GM19468 (cell line): Measurements from ENCODE around the gene CDRT4.

Experiments
- ATAC-seq: cut with Tn5 transposase; IDR thresholded peaks from one replicate; pipeline ENCODE4 v1.9.1; 2021; ENCODE audit warnings: mild to moderate bottlenecking, moderate library complexity, moderate number of reproducible peaks; ENCODE audit not compliant: unreplicated experiment; ENCODE audit errors: extremely low read depth

CDRT4 gene

DNA sequence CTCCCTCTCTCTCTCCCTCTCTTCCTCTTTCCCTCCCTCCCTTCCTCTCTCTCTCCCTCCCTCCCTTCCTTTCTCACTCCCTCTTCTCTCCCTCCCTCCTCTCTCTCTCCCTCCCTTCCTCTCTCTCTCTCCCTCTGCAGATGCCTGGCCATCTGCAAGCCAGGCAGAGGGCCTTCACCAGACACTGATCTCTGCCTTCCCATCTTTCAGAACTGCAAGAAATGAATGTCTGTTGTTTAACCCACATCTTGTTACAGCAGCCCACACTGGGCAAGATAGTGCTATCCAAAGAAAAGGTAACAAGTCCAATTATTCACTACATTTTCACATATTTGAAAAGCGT is 26.2 kb upstream of the CDRT4 start:
- no peak for ATAC-seq

DNA sequence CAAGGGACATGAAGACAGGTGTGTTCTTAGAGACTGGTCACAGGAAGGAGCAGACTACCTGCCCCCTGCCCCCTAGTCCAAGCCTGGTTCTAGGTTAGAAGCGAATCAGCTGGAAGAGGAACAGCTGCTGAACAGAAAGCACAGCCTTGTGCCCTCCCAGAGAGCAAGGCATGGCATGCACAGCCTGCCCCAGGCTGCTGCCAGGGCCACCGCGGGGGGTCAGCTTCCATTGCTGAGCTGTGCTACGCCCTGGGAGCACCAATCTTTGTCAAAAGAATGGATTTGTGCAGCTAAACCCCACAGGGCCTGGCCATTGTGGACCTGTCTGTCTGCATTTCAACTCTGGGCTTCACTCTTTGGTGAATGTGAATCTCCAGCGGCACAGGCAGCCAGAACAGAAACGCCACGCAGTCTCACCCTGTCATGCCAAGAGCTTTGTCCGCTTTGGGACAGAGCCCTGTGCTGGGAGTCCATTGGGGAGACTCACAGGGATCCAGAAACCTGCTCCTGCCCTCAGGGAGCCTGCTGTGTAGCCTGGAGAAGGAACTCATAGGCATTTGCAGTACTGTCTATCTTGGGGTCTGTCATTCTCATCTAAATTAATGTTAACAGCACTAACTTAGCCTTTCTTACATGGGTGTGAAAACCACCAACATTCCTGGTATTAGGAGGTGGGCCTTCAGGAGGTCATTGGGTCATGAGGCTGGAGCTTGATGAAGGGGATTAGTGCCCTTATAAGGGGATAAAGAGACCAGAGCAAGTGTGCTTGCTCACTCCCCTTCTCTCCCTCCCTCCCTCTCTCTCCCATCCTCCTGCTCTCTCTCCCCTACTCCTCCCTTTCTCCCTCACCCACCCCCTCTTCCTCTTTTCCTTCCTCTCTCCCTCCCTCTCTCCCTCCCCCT is 25.6 kb upstream of the CDRT4 start:
- no peak for ATAC-seq

DNA sequence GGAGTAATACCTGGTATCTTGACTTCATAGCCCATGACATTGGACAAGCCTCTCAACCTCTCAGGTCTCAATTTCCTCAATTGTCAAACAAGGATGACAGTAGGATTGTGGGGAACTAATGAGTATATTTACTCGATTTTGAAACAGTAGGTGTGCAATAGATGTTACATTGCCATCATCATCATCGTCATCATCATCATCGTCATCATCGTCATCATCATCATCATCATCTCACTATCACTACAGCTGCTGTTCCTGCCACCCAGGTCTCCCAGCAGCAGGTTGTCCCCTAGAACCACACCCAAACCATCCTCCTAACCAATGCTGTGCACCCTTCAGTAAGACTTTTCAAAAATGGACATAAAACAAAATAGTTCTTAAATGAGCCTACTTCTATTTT is 24.8 kb upstream of the CDRT4 start:
- ATAC-seq = no peak

DNA sequence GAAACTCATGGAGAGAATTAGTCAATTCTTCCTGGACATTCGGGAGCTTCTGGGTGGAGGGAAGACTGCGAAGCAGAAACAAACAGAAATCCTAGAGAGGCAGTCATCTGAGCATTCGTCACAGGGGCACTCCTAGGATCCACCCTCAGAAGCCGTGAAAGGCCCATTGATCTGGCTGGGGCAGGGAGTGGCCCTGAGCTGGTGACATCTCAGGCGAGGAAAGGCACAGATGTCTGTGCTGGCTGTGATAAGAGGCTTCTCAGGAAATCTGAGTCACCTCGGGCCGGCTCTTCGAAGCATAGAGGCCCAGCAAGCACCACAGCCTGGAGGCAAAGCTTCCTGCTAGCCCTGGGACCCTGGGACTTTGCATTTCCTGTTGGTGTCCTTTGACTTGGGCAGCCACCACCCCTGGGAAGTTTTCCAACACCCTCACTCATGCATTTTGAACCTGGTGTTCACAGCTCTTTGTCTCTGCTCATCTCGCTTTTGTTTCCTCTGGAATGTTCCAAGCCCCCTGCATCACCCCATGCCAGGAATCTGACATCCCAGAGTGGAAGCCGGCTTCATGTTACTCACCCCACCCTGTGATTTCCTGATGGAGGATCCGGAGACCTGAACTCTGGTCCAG is 23.3 kb upstream of the CDRT4 start:
- no peak for ATAC-seq

DNA sequence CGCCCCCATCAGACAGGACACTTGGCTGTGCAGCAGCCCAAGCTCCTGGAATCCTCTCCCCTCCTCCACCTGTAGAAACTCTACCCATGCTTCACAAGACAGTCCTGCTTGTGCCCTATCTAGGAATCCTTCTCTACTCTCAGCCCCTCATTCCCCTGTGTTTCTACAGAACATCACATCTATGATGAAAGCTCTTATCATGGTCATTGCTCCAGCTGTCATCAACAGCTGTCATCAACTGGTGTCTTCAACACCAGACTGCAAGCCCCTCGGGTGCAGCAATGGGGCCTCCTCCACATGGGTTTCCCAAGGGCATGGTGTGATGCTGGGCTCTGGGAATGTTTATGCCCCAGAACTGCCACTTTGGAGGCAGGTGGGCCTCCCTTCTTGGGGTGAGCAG is 21.1 kb upstream of the CDRT4 start:
- ATAC-seq = no peak

DNA sequence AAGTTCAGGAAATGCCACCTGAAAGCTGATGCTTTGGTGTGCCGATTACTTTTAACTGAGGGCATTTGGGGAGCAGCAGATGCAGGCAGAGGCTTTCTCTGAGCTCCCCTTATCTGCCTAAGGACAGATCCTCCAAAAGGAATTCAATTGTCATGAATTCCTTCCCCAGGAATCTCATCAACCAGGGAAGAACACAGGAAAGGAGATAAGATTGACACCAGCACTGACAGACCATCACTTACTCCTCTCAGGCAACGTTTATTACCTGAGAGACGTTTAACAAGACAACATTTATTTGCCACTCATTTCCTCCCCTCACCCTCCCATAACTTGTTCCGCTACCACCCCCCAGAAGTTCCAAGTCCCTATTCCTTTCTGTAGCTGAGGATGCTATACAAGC is 17.6 kb upstream of the CDRT4 start:
- no peak for ATAC-seq

DNA sequence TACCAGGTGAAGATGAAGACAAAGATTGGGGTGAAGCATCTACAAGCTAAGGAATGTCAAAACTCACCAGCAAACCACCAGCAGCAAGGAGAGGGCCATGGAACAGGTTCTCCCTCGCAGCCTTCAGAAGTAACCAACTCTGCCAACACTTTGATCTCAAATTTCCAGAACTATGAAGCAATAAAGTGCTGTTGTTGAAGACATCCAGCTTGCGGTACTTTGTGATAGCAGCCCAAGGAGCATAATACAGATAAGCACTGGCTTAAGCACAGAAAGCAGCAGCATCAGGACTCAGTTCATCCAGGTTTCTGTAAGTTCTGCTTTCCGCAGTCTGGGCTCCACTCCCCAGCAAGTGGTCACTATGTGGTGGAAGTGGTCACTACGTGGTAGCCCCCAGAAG is 16.0 kb upstream of the CDRT4 start:
- no peak for ATAC-seq

DNA sequence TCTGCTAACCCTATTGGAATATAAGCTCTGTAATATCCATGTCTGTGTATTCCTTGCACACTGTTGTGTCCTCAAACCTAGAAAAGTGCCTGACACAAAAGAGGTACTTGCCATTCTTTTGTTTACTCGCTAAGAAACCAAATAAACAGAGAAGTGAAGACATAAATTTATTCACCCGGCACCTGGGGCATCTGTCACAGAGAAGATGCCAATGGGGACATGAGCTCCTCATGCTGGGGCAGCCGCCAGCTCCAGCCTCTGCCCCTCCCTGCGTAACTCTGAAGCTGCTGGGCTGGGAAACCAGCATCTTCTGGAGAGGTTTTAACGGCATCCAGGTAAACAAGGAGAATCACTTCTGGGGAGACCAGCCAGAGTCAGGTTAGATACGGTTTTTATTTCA is 15.1 kb upstream of the CDRT4 start:
- no peak for ATAC-seq

DNA sequence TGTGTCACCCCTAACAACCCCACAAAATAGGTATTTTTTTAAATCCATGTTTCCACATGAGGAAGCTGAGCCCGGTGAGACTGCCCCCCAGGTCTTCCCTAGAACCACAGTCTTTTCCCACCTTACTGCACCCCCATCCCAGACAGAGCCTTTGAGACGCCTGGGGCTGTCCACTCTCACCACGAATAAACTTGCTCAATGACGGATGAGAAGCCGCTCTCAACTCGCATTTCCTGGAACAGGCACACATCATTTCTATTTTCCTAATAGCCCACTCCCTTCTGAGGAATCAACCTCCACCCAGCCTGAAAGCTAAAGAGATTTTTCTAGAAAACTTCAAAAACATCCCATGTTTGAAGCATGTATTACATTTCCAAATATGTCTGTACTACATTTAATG is 14.1 kb upstream of the CDRT4 start:
- ATAC-seq = no peak

DNA sequence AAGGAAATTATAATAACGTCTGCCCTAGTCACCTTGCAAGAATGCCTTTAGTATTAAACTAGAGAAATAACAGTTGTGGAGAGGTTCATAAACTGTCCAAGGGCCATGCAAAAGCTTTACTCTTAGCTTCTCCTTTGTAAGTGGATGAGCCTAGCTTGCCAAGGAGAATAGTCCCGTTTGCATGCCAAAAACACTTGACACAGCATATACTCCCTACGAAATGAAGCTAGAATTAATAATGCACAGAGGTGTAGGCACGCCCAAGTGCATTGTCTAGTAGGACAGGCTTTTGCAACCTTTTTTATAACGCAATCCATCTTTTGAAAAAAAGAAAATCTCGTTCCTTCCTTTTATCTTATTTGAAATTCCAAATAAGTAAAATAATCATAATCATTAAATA is 12.8 kb upstream of the CDRT4 start:
- ATAC-seq = no peak

DNA sequence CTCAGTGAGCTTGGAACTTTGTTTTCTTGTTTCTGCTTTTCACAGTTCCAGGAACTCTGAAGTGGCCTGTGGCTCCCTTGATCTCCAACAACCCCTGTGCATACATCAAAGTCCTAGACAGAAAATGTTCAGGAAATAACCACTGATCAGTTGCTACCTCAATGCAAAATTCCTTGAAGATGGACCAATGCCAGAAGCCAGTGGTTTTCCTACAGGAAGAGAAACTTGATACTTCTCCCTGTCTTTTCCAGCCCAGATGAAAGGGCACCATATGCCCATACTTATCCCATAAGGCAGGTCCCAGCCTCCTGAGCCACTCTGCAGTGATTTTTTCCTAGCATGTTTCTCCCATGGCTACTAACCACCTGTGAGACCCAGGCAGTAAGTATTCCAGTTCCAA is 12.3 kb upstream of the CDRT4 start:
- no peak for ATAC-seq

DNA sequence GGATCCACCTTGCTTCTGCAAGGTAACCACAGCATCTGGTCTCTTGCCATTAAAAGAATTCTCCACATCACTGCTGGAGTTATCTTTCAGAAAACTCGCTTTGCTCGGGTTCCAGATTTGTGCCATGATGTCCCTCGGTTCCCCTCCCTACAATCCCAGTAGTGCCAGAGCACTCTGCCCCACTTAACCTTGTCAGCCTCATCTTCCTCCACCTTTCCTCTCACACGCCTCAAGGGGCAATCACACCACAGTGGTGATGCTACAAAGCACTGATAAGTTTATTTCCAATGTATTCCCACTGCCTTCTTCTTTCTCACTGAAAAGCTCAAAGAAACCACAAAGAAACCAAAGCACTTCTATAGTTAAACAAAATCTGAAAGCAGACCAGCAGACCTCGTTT is 11.4 kb upstream of the CDRT4 start:
- no peak for ATAC-seq

DNA sequence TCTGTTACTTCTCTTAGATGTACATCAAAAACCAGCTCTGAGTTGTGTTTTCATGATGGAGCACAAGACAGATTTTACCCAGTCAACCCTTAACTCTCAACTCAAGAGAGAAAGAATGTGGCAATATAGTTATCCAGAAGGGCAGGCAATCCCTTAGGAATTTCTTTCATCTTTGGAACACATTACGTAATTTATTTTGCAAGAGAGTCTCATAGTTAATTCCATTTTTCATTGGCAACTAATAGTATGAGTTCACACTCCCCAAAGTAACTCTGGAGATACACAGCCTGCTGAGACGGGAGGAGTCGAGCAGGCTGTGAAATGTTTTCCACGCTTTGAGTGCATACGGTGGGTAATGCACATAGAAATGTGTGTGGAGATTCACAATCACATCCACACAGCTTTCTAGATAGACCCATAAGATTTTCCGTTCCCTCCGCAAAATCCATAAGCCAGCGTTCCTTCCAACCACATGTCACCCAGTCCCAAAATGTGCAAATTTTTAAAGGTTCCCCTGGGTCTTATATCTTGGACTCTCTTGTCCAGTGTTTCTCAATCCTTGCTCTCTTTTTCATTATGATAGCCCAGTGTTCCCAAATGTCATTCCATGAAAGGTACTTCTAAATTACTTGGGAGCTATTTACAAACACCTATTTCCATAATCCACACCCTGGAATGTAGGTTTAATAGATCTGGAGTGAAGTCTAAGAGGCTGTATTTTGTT is 8.4 kb upstream of the CDRT4 start:
- no peak for ATAC-seq

DNA sequence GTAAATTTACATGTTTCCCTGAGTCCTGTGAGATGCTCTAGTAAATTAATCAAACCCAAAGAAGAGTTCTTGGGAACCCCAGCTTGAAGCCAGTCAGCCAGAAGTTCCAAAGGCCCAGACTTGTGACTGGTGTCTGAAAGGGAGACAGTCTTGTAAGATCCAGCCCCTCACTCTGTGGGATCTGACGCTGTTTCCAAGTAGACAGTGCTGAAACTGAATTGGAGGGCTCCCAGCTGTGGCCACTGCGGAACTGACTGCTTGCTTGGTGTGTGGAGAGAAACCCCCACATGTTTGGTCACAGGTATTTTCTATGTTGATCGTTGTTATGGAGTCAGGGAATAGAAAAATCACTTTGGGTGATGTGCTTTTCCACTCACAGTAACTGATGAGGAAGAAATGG is 5.5 kb upstream of the CDRT4 start:
- no peak for ATAC-seq

DNA sequence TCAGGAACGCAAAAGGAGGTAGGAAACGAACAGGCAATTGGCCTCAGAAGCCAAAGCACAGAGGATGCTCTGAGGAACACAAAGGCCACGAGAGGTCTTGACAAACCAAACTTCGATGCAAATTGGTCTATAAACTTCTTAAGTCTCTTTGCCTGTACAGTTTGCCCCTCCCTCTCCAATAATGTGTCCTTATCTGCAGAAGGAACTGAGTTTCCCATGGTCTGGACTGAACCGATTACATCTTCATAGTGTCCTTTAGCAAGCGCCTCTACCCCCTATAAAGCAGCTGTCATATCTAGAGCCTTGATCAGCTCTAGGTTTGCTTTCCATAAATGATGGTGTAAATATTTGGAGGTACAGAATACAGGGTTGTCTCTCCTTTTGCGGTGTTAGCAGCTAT is 3.1 kb upstream of the CDRT4 start:
- no peak for ATAC-seq

DNA sequence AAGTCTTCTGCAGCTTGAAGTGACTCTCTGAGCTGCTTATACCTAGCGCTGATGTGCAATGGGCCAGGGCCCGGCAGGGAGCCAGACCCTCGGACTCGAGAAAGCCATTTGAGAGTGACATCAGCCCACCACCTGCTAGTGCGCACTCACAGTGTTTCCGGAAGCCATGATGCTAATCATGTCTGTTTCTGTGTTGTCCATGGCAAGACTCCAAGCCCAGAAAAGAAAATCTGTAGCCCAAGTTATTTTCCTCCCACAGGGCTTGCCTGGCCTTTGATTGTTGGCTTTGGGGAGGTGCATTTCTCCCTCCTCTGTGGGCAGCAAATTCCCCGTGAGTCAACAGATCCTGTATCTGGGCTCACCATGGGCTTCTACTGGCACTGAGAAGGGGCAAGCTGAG is 1.8 kb upstream of the CDRT4 start:
- no peak for ATAC-seq

DNA sequence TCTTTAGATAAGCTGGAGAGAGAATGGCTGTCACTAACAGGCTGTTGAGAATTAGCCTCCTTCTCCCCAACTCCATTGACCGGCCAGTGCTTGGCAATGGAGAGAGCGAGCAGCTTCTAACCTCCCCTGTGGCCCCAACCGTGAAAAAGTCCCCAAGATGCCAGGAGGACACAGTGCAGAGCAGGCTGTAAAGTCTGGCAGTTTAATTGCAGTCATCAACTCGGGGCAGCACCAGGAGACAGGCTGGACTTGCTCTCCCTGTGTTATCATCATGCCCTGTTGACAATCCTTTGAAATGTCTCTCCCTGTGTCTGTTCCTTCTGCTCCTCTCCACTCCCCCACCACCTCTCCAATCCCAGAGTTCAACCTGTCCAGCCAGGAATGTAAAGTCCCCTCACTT is 705 bp upstream of the CDRT4 start:
- ATAC-seq = no peak

DNA sequence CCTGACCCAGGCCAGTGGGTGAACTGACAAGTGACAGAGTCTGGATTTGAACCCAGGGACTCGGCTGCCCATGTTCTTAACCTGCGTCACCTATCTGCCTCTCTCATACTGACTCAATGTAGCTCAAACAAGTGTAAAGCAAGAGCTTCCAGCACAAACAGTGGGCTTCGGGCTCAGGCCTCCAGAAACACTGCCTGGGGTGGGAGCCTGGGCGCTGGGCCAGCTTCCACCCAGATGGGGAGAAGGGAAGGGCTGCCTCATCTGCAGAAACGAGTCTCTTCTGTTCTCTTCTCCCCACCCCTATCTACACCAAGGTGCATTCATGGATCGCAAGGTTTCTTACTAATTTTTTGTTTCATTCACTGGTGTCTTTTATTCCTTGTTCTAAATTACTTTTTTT is 1.3 kb downstream of the CDRT4 start:
- no peak for ATAC-seq

DNA sequence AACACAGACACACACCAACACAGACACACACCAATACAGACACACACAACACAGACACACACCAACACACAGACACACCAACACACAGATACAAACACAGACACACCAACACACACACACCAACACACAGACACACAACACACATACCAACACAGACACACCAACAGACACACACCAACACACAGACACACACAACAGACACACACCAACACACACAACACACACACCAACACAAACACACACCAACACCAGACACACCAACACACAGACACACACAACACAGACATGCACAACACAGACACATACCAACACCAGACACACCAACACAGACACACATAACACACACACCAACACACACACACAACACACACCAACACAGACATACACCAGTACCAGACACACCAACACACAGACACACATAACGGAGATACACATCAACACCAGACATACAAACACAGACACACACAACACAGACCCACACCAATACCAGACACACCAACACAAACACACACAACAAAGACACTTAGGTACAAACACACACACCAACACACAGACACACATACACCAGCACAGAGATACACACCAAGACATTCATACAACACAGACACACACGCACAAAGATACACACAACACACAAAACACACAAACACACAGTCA is 2.2 kb downstream of the CDRT4 start:
- ATAC-seq = no peak

DNA sequence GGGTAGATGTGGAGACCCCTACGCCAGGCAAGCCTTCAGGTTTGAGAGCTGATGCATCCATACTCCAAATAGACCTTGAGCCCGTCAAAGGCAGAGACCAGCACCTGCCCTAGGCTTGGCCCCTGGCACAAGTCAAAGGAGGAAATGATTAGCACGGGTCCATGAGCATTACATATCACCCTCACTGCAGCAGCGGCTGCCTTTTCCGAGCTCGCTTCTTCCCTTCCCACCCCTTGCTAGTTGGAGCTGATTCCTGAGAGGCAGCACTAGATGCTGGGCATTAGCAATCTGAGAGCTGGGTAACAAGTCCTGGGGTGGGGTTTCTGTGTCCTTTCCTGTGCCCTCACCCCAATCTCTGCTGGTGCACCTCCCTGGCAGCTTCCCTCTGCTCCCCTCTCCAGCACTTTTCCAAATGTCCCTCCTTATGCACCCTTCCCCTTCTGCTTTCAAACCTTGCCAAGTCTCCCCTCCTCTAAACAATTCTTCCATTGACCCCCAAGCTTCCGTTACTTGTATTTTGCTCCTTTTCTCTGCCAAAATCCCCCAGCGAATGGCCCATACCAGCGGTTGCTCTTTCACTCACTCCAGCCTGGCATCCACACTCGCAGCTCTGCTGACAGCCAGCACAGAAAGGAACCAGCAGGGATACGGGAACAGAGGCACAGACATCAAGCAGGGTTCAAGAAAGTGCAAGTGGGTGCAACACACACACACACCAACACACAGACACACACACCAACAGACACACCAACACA is 3.0 kb downstream of the CDRT4 start:
- no peak for ATAC-seq
